Activated naive CD8-positive, alpha-beta T cell treated with anti-CD3 and anti-CD28 coated beads, Interleukin-2, amount 10 ng/mL, durations not matched to agents 7 days and 5 days (primary cell): ENCODE results near the gene EML1. TPM values are rescaled to one million over a fixed set of nuclear protein-coding genes. Genes with fewer than 3 reads are reported as not detected.

Experiments used
- ATAC-seq: fragments of 150-1000 bp; cut with Tn5 transposase; one replicate; pipeline ENCODE4 v1.10.0; 2021; ENCODE audit warnings: low read depth, moderate library complexity
- POLR2A ChIA-PET: fragments of 350-600 bp; sonication (Branson Sonifier 250); formaldehyde crosslinking; loops from one replicate; lab custom pipeline; 2021; ENCODE audit warnings: antibody characterized with exemption; lab: Charles Lee
- DNase-seq: peaks from one replicate; pipeline ENCODE4 v3.0.0; 2021
- H3K27ac Mint-ChIP-seq: one replicate; pipeline ENCODE4 v1.8.0; 2022; ENCODE audit warnings: mild to moderate bottlenecking, mixed read lengths
- H3K27me3 Mint-ChIP-seq: one replicate; pipeline ENCODE4 v1.8.0; 2022; ENCODE audit warnings: mild to moderate bottlenecking, moderate library complexity, mixed read lengths
- H3K36me3 Mint-ChIP-seq: one replicate; pipeline ENCODE4 v1.8.0; 2021; ENCODE audit warnings: mild to moderate bottlenecking, mixed read lengths
- H3K4me1 Mint-ChIP-seq: one replicate; pipeline ENCODE4 v1.8.0; 2021; ENCODE audit warnings: mixed read lengths
- H3K4me3 Mint-ChIP-seq: one replicate; pipeline ENCODE4 v1.8.0; 2022; ENCODE audit warnings: mild to moderate bottlenecking, moderate library complexity, mixed read lengths
- H3K9me3 Mint-ChIP-seq: one replicate; pipeline ENCODE4 v1.8.0; 2021; ENCODE audit warnings: mixed read lengths
- total RNA-seq, 2 experiments: library from RNA; stranded (reverse); gene quantifications; one replicate each; pipeline ENCODE4 v1.2.3, GENCODE V29; 2021

The EML1 gene
- total RNA-seq, 2 experiments from 2014 or later = 0.69 TPM; not detected in 1

DNA sequence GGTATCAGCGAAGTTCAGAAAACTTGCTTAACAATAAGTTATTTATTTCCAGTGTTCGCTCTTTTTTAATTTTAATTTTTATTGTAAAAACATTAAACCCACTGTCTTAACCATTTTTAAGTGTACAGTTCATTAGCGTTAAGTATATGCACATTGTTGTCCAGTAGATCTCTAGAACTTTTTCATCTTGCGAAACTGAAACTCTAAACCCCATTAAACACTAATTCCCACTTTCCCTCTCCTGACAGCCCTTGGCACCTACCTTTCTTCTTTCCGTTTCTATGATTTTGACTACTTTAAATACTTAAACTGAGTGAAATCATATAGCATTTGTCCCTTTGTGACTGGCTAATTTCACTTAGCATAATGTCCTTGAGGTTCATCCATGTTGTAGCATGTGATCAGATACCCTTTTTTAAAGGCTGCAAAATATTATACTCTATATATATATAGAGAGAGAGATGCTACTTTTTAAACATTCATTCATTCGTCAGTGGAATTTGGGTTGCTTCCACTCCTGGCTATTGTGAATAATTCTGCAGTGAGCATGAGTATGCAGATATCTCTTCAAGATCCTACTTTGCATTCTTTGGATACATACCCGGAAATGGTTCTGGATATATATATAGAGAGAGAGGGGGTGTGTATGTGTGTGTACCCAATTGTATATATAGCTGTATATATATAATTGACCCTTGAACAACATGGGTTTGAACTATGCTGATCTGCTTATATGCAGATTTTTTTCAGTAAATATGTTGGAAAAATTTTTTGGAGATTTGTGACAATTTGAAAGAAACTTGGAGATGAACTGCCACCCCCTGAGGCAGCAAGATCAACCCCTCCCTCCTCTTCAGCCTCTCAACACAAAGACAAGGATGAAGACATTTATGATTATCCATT lies 197.3 kb downstream of the EML1 start:
- ATAC-seq (no peak), DNase-seq (no peak)
- H3K36me3 Mint-ChIP-seq = peaks cover 8% of the 10 kb centered on the region
- POLR2A ChIA-PET = no interaction called here
- H3K27me3 Mint-ChIP-seq = peaks cover 15% of the 10 kb centered on the region
- peaks cover 7% of the 10 kb centered on the region for H3K4me1 Mint-ChIP-seq
- H3K27ac Mint-ChIP-seq = no peak overlapping the region
- no peak overlapping the region for H3K4me3 Mint-ChIP-seq
- peaks cover 4% of the 10 kb centered on the region for H3K9me3 Mint-ChIP-seq

GRCh38 chr14:99991331-99991730 lies 198.1 kb downstream of the EML1 start:
- POLR2A ChIA-PET = interaction anchor here (0.8 kb wide), 1 partner anchor 50 kb away, joined by 3 read pairs; no protein-coding TSS in a partner anchor
- ATAC-seq = no peak
- Mint-ChIP-seq H3K9me3 (peaks cover 4% of the 10 kb centered on the region), H3K4me3 (no peak overlapping the region), H3K27ac (no peak overlapping the region), H3K27me3 (peaks cover 17% of the 10 kb centered on the region), H3K4me1 (peaks cover 12% of the 10 kb centered on the region), H3K36me3 (peaks cover 5% of the 10 kb centered on the region)
- no peak for DNase-seq

Other genes starting within 250 kb of the EML1 start
- gene CCDC85C, start 189.2 kb upstream of the EML1 start, total RNA-seq = 10 to 100 TPM; 11.8 to 13.3 TPM
- under 1 TPM; 0.17 TPM for gene HHIPL1, start 148.3 kb upstream of the EML1 start, total RNA-seq
- under 1 TPM; 0.26 to 0.33 TPM for gene CYP46A1, start 109.1 kb upstream of the EML1 start, total RNA-seq